IMR-90 (cell line): ENCODE measurements around the gene TMEM50A. TPM values are rescaled to one million over a fixed set of nuclear protein-coding genes. Genes with fewer than 3 reads are reported as not detected.
"Not testable (repeated sequence)": the region's sequence is repeated elsewhere in the genome, so short reads cannot be mapped to it uniquely, and the experiment has no call there.

ENCODE experiments used
- ATAC-seq: fragments of 200-7000 bp; cut with Tn5 transposase; 2 replicates; pipeline ENCODE4 v1.9.1; 2020; ENCODE audit warnings: low read depth, mild to moderate bottlenecking, moderate library complexity
- BruUV-seq: library from RNA; stranded (reverse); fragments of 400-500 nt; replicated peaks from 2 replicates; lab custom pipeline; 2021; lab: Mats Ljungman, UMichigan
- CTCF ChIA-PET: fragments of 300-600 bp; formaldehyde crosslinking; extraction: SDS; loops from one replicate; lab custom pipeline; 2021; ENCODE audit warnings: antibody characterized with exemption; lab: Yijun Ruan, JAX
- POLR2A ChIA-PET: fragments of 300-600 bp; sonication (Branson Sonifier 250); formaldehyde crosslinking; loops from one replicate; lab custom pipeline; 2022; ENCODE audit warnings: antibody characterized with exemption; ENCODE audit not compliant: unreplicated experiment; lab: Charles Lee
- DNase-seq: peaks from one replicate; pipeline ENCODE4 v3.0.0; 2013
- H2AFZ ChIP-seq: replicated peaks from 2 replicates; pipeline ENCODE3; 2013; ENCODE audit warnings: low read length, mild to moderate bottlenecking; ENCODE audit not compliant: poor library complexity
- H2AK5ac ChIP-seq: 2 replicates; pipeline ENCODE4 v1.6.1; 2013; ENCODE audit warnings: low read depth, low read length, inconsistent platforms
- H2AK9ac ChIP-seq: replicated peaks from 2 replicates; pipeline ENCODE3; 2013; ENCODE audit warnings: mild to moderate bottlenecking, low read depth, low read length, moderate library complexity; ENCODE audit not compliant: poor library complexity
- H2BK120ac ChIP-seq: 2 replicates; pipeline ENCODE4 v1.6.1; 2013; ENCODE audit warnings: low read depth, low read length, inconsistent platforms
- H2BK15ac ChIP-seq: 3 replicates; pipeline ENCODE4 v1.6.1; 2013; ENCODE audit warnings: low read depth, low read length, inconsistent platforms
- H2BK20ac ChIP-seq: 2 replicates; pipeline ENCODE4 v1.6.1; 2013; ENCODE audit warnings: low read depth, mild to moderate bottlenecking, inconsistent platforms, low read length, moderate library complexity
- H2BK5ac ChIP-seq: 2 replicates; pipeline ENCODE4 v1.6.1; 2013; ENCODE audit warnings: mild to moderate bottlenecking, low read depth, low read length, inconsistent platforms; ENCODE audit not compliant: poor library complexity, severe bottlenecking
- H3K14ac ChIP-seq: replicated peaks from 2 replicates; pipeline ENCODE4 v1.6.1; 2013; ENCODE audit warnings: low read depth, low read length, inconsistent platforms
- H3K18ac ChIP-seq: 2 replicates; pipeline ENCODE4 v1.6.1; 2013; ENCODE audit warnings: low read depth, low read length, control low read depth
- H3K23ac ChIP-seq: 2 replicates; pipeline ENCODE4 v1.6.1; 2013; ENCODE audit warnings: low read depth, low read length, inconsistent platforms
- H3K27ac ChIP-seq: 2 replicates; pipeline ENCODE4 v1.5.1; 2013; ENCODE audit warnings: mild to moderate bottlenecking, control low read depth, low read length; ENCODE audit not compliant: insufficient read depth
- H3K27me3 ChIP-seq: 2 replicates; pipeline ENCODE4 v1.6.1; 2013; ENCODE audit warnings: low read length; ENCODE audit not compliant: control insufficient read depth, insufficient read depth
- H3K36me3 ChIP-seq: 2 replicates; pipeline ENCODE4 v1.6.1; 2013; ENCODE audit warnings: low read length, mixed read lengths; ENCODE audit not compliant: control insufficient read depth, insufficient read depth
- H3K4ac ChIP-seq: 2 replicates; pipeline ENCODE4 v1.6.1; 2013; ENCODE audit warnings: low read depth, low read length, inconsistent platforms
- H3K4me1 ChIP-seq: 2 replicates; pipeline ENCODE4 v1.6.1; 2013; ENCODE audit warnings: low read length, mixed read lengths; ENCODE audit not compliant: control insufficient read depth, insufficient read depth
- H3K4me2 ChIP-seq: 2 replicates; pipeline ENCODE4 v1.6.1; 2013; ENCODE audit warnings: low read depth, mild to moderate bottlenecking, control low read depth, low read length, moderate library complexity
- H3K4me3 ChIP-seq: 2 replicates; pipeline ENCODE4 v1.5.1; 2013; ENCODE audit warnings: low read depth, mild to moderate bottlenecking, control low read depth, low read length, moderate library complexity; ENCODE audit not compliant: insufficient read depth
- H3K56ac ChIP-seq: 2 replicates; pipeline ENCODE4 v1.6.1; 2013; ENCODE audit warnings: low read length, inconsistent platforms; ENCODE audit not compliant: insufficient read depth; ENCODE audit errors: extremely low read depth
- H3K79me1 ChIP-seq, 2 experiments: 2 replicates each; pipeline ENCODE4 v1.6.1; 2013; ENCODE audit warnings: low read length in 2 of 2, inconsistent platforms in 1 of 2, low read depth in 1 of 2
- H3K9ac ChIP-seq: 2 replicates; pipeline ENCODE4 v1.6.1; 2013; ENCODE audit warnings: low read depth, low read length, control low read depth
- H3K9me1 ChIP-seq: 2 replicates; pipeline ENCODE4 v1.6.1; 2013; ENCODE audit warnings: low read length, inconsistent platforms; ENCODE audit not compliant: insufficient read depth
- H3K9me3 ChIP-seq: 2 replicates; pipeline ENCODE4 v1.6.1; 2013; ENCODE audit warnings: low read length; ENCODE audit not compliant: control insufficient read depth, insufficient read depth
- H4K20me1 ChIP-seq: 2 replicates; pipeline ENCODE4 v1.6.1; 2013; ENCODE audit warnings: low read length, inconsistent platforms; ENCODE audit not compliant: insufficient read depth
- H4K5ac ChIP-seq: 2 replicates; pipeline ENCODE4 v1.6.1; 2013; ENCODE audit warnings: mild to moderate bottlenecking, low read depth, low read length, control low read depth
- H4K8ac ChIP-seq, 2 experiments: 2 replicates each; pipeline ENCODE4 v1.6.1; 2013; ENCODE audit warnings: low read depth in 2 of 2, low read length in 2 of 2, control low read depth in 1 of 2, inconsistent platforms in 1 of 2
- H4K91ac ChIP-seq: 2 replicates; pipeline ENCODE4 v1.6.1; 2013; ENCODE audit warnings: low read depth, low read length, inconsistent platforms; ENCODE audit not compliant: insufficient read depth
- WGBS, 2 experiments: methylation state at CpG; one replicate each; pipeline versions ENCODE4 v1.1.5 to v1.1.7; 2013; ENCODE audit warnings: missing lambda C conversion rate in 2 of 2; ENCODE audit not compliant: insufficient read length in 1 of 2; ENCODE audit errors: extremely low coverage in 2 of 2; 5-methylcytosine and 5-hydroxymethylcytosine counted together
- dilution Hi-C: fragments of 300-500 bp; cut with HindIII; formaldehyde crosslinking; loops from one replicate; pipeline ENCODE4 v1.14.3; 2018; ENCODE audit warnings: low sequenced_read_pairs; ENCODE audit not compliant: unreplicated experiment
- in situ Hi-C: fragments of 300-500 bp; cut with MboI; formaldehyde crosslinking; loops from 3 replicates; pipeline ENCODE4 v1.14.3; 2019; ENCODE audit warnings: low sequenced_read_pairs, inconsistent platforms, mixed read lengths
- intact Hi-C: fragments of 100-400 bp; cut with micrococcal nuclease; formaldehyde crosslinking; loops from 2 replicates; pipeline ENCODE4 v1.10.0; 2022
- polyA plus RNA-seq, 3 experiments: library from polyadenylated mRNA; depleted of rRNA; stranded (reverse); fragments of >200 nt; gene quantifications; 2 replicates each; pipeline ENCODE4 v1.2.3, GENCODE V29; 2012; ENCODE audit warnings: low replicate concordance in 1 of 3
- total RNA-seq: library from RNA; depleted of rRNA; stranded (reverse); fragments of >200 nt; gene quantifications from 2 replicates; pipeline ENCODE4 v1.2.3, GENCODE V29; 2012; rRNA removed

Gene TMEM50A
- total and polyA plus RNA-seq, 2 of the 4 experiments (the other 2 are of a cell fraction): 48.4 to 63.9 TPM

- H3K56ac ChIP-seq, H3K9me3 ChIP-seq, H3K23ac ChIP-seq, H2AK5ac ChIP-seq, H3K14ac ChIP-seq, H2BK20ac ChIP-seq, H2AFZ ChIP-seq, H2AK9ac ChIP-seq, intact Hi-C loops, DNase-seq, H3K4me1 ChIP-seq, ATAC-seq, H2BK5ac ChIP-seq, H3K36me3 ChIP-seq, H3K79me1 ChIP-seq, CTCF ChIA-PET, H2BK15ac ChIP-seq, H4K5ac ChIP-seq, H3K4me2 ChIP-seq, H4K91ac ChIP-seq, H3K4ac ChIP-seq, H3K18ac ChIP-seq, POLR2A ChIA-PET, H4K8ac ChIP-seq, H4K20me1 ChIP-seq, H3K27me3 ChIP-seq, dilution Hi-C loops, H3K9ac ChIP-seq, H3K27ac ChIP-seq, H3K4me3 ChIP-seq, BruUV-seq, H2BK120ac ChIP-seq, H3K9me1 ChIP-seq: not testable (repeated sequence)
- WGBS, 2 experiments: no CpG with 5 or more reads among the region's 10 CpGs
- in situ Hi-C loops: loop anchor here (10.0 to 25.0 kb wide), 3 partner anchors 102 to 402 kb away; partner anchors contain the start of genes MTFR1L and SELENON
These were observed 71.7 kb downstream of the TMEM50A start for GRCh38 chr1:25409641-25410427.

Other genes with a start within 250 kb of the TMEM50A start
- 8.6 and 22.2 TPM in 2 replicates for gene SYF2, start 105.8 kb upstream of the TMEM50A start, total RNA-seq
- gene SYF2, start 105.8 kb upstream of the TMEM50A start, polyA plus RNA-seq (2012; rRNA removed): 16.8 and 19.5 TPM in 2 replicates
- gene RSRP1, start 90.9 kb upstream of the TMEM50A start, total RNA-seq: 71.0 and 73.9 TPM in 2 replicates
- 41.5 and 71.0 TPM in 2 replicates for gene RSRP1, start 90.9 kb upstream of the TMEM50A start, polyA plus RNA-seq (2012; rRNA removed)
- 0.28 TPM in 1 of 2 replicates, not detected in the other for gene RHD, start 65.8 kb upstream of the TMEM50A start, total RNA-seq
- gene RHD, start 65.8 kb upstream of the TMEM50A start, polyA plus RNA-seq (2012; rRNA removed): not detected in 2 replicates
- gene RHCE, start 82.5 kb downstream of the TMEM50A start, total RNA-seq: 0.54 and 0.56 TPM in 2 replicates
- 0.39 and 0.62 TPM in 2 replicates for gene RHCE, start 82.5 kb downstream of the TMEM50A start, polyA plus RNA-seq (2012; rRNA removed)
- gene MACO1, start 92.6 kb downstream of the TMEM50A start, total RNA-seq: 12.7 and 18.1 TPM in 2 replicates
- 6.8 TPM in 2 replicates for gene MACO1, start 92.6 kb downstream of the TMEM50A start, polyA plus RNA-seq (2012; rRNA removed)
- gene LDLRAP1, start 205.3 kb downstream of the TMEM50A start, total RNA-seq: 3.6 and 4.5 TPM in 2 replicates
- 13.5 and 14.4 TPM in 2 replicates for gene LDLRAP1, start 205.3 kb downstream of the TMEM50A start, polyA plus RNA-seq (2012; rRNA removed)